HAP-1 (cell line): ENCODE results near the gene RAI1.

Experiments used
- DNase-seq, 2 experiments: peaks; one replicate each; pipeline ENCODE4 v3.0.0-alpha.2; 2016 to 2020; ENCODE audit warnings: low spot score in 2 of 2
- H3K27me3 ChIP-seq: fragments of 250-450 bp; sonication (Bioruptor Pico); 2 replicates; pipeline ENCODE4 v1.5.1; 2020; ENCODE audit warnings: low read depth, mild to moderate bottlenecking, moderate library complexity
- H3K36me3 ChIP-seq: fragments of 250-450 bp; sonication (Bioruptor Pico); replicated peaks from 2 replicates; pipeline ENCODE4 v1.5.1; 2020; ENCODE audit warnings: mild to moderate bottlenecking
- H3K4me1 ChIP-seq: fragments of 250-450 bp; sonication (Bioruptor Pico); 2 replicates; pipeline ENCODE4 v1.5.1; 2020; ENCODE audit warnings: mild to moderate bottlenecking
- H3K4me3 ChIP-seq: fragments of 250-450 bp; sonication (Bioruptor Pico); 2 replicates; pipeline ENCODE4 v1.5.1; 2020; ENCODE audit warnings: mild to moderate bottlenecking, moderate library complexity
- H3K9me3 ChIP-seq: fragments of 250-450 bp; sonication (Bioruptor Pico); 2 replicates; pipeline ENCODE4 v1.5.1; 2020; ENCODE audit warnings: mild to moderate bottlenecking, moderate library complexity
- in situ Hi-C: fragments of 300-500 bp; cut with MboI; formaldehyde crosslinking; loops from 3 replicates; pipeline ENCODE4 v1.14.3; 2020; ENCODE audit warnings: low sequenced_read_pairs, inconsistent platforms, mixed read lengths

The RAI1 gene

DNA sequence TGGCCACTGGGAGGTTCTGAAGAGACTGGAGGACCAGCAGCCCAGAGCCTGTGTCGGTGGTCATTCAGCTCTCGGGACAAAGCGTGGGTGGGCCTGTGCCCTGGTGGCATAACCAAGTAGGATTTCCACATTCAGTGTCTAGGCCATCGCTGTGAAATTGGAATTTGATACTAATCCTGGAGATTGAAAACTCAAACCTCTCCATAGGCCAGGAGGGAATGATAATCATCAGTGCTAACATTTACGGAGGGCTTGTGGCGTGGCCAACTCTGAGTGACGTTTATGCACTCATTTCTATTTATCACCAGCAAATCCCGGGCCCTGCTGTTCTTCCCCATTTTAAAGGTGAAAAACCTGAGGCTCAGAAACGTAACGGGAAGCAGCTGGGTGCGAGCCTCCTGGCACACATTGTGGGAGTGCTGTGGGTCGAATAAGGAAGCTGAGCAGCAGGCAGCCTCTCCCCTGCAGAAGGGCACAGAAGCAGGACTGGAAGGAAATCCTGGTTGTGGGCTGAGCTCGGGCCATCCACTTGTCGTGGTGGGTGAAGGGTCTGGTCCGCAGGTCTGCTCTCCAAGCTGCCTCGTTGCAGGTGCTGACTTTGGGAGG is 33.1 kb downstream of the RAI1 start:
- H3K27me3 ChIP-seq, result no peaks in the 10 kb centered on the region
- no peak for DNase-seq
- in situ Hi-C loops, result no loop called here

GRCh38 chr17:17714879-17715278 is 33.6 kb downstream of the RAI1 start:
- H3K36me3 ChIP-seq, result no peaks in the 10 kb centered on the region
- in situ Hi-C loops, result no loop called here
- no peaks in the 10 kb centered on the region for H3K27me3 ChIP-seq
- no peak overlapping the region for H3K4me3 ChIP-seq
- no peak for DNase-seq
- no peaks in the 10 kb centered on the region for H3K9me3 ChIP-seq
- 0 out of 2 replicates have a peak, but pooled peaks cover 2% of the 10 kb centered on the region for H3K4me1 ChIP-seq

More for the DNA sequence above, 33.1 kb downstream of the RAI1 start:
- H3K4me3 ChIP-seq, result no peak overlapping the region
- H3K9me3 ChIP-seq, result no peaks in the 10 kb centered on the region
- 0 out of 2 replicates have a peak, but pooled peaks cover 2% of the 10 kb centered on the region for H3K4me1 ChIP-seq
- no peaks in the 10 kb centered on the region for H3K36me3 ChIP-seq

DNA sequence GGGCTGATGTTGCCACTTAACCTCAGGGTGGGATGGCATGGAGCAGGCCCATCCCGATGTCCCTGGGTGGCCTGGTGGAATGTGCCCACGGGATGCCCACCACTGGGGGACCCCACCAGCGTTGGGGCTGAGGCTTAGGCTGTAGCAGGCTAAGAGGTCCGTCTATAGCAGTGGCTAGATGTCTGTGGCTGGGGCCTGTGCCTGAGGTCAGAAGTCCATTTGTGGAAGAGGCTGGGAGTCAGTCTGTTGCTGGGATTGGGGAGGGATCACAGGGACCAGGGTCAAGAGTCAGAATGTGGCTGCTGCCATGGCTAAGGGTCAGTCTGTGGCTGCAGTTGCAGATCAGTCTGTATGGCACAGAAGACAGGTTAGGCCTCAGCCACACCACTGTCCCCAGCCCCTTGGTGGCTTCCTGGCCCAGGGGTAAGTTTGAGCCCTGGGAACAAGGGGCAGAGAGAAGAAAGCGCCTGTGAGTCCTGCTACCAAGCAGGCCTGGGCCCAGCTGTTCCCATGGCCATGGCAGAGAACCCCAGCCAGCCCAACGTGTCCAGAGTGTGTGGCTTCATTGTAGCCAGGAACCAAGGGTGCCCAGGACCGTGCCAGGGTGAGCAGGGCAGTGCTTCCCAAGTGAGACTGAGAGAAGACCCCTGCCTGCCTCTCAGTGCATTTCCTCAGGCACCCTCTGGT is 35.7 kb downstream of the RAI1 start:
- Histone ChIP-seq H3K9me3 (no peaks in the 10 kb centered on the region), H3K27me3 (no peaks in the 10 kb centered on the region), H3K4me1 (no peaks in the 10 kb centered on the region), H3K4me3 (no peak overlapping the region), H3K36me3 (no peaks in the 10 kb centered on the region)
- in situ Hi-C loops, result no loop called here
- DNase-seq, result no peak

GRCh38 chr17:17718251-17718650 is 37.0 kb downstream of the RAI1 start:
- in situ Hi-C loops, result no loop called here
- no peaks in the 10 kb centered on the region for H3K9me3 ChIP-seq
- H3K4me3 ChIP-seq, result no peak overlapping the region
- no peaks in the 10 kb centered on the region for H3K27me3 ChIP-seq
- no peaks in the 10 kb centered on the region for H3K4me1 ChIP-seq
- H3K36me3 ChIP-seq, result no peaks in the 10 kb centered on the region
- no peak for DNase-seq

DNA sequence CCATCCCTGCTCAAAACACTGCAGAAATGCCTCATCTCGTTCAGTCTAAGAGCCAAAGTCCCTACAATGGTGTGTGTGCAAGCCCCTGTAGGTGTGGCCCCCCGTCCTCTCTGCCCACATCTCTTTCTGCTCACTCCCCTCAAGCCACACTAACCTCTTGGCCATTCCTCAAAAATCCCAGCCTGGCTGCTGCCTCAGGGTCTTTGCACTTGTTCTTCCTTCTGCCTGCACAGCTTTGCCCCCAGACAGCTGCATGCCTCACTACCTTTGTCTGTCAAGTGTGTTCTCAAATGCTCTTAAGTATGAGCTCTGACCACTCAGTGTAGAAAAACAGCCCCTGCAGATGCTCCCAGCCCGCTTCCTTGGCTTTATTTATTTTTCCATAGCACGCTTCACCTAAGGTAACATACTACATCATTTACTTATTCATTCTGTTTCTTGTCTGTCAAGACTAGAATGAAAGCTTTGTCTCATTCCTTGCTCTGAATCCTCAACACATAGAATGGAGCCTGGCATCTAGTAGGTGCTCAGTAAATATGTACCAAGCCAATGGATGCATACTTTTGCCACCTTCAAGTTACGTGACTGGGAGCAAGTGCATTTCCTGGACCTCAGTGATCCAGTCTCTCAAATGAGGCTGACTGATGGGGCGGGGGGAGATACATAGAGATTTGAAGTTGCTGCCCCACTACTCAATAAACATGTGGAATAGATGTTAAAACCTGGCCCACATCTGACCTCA is 38.1 kb downstream of the RAI1 start:
- Histone ChIP-seq H3K36me3 (no peaks in the 10 kb centered on the region), H3K4me1 (no peaks in the 10 kb centered on the region), H3K4me3 (no peak overlapping the region), H3K9me3 (no peaks in the 10 kb centered on the region), H3K27me3 (no peaks in the 10 kb centered on the region)
- DNase-seq, result no peak
- in situ Hi-C loops, result no loop called here

- Histone ChIP-seq H3K9me3 (no peaks in the 10 kb centered on the region), H3K4me1 (no peaks in the 10 kb centered on the region), H3K27me3 (no peaks in the 10 kb centered on the region), H3K4me3 (no peak overlapping the region), H3K36me3 (no peaks in the 10 kb centered on the region)
- no peak for DNase-seq
- in situ Hi-C loops, result no loop called here
Observed at GRCh38 chr17:17719966-17720543, 38.8 kb downstream of the RAI1 start.

- no peaks in the 10 kb centered on the region for H3K27me3 ChIP-seq
- in situ Hi-C loops, result no loop called here
- H3K9me3 ChIP-seq, result no peaks in the 10 kb centered on the region
- no peaks in the 10 kb centered on the region for H3K4me1 ChIP-seq
- no peaks in the 10 kb centered on the region for H3K36me3 ChIP-seq
- H3K4me3 ChIP-seq, result no peak overlapping the region
- DNase-seq, result no peak
Observed at GRCh38 chr17:17721140-17721668, 39.9 kb downstream of the RAI1 start.

- Histone ChIP-seq H3K27me3 (no peaks in the 10 kb centered on the region), H3K9me3 (no peaks in the 10 kb centered on the region), H3K4me3 (no peak overlapping the region), H3K4me1 (no peaks in the 10 kb centered on the region), H3K36me3 (no peaks in the 10 kb centered on the region; the same call in 1 of the 2 replicates)
- no peak for DNase-seq
- in situ Hi-C loops, result no loop called here
Observed at GRCh38 chr17:17722081-17722905, 41.0 kb downstream of the RAI1 start.

DNA sequence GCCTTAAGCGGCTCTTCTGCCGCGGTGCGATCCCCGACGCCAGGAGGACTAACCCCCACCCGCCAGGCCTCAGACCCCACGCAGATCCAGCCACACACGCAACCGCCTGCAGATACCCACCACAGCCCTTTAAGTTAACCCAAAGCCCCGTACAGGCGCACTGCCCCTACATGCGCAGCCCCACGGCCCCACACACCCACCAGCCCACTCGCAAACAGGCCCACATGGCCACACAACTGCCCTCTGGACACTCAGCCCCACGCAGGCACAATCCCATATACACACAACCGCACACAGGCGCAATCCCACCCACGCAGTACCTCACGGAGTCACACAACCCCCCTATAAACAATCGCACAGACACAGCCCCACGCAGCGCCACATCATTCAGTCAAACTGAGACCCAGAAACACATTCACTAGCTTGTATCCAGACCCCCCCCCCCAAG is 41.7 kb downstream of the RAI1 start:
- in situ Hi-C loops, result no loop called here
- Histone ChIP-seq H3K36me3 (no peaks in the 10 kb centered on the region; the same call in 1 of the 2 replicates), H3K4me1 (no peaks in the 10 kb centered on the region), H3K9me3 (no peaks in the 10 kb centered on the region), H3K4me3 (no peak overlapping the region), H3K27me3 (no peaks in the 10 kb centered on the region)
- DNase-seq, result no peak

GRCh38 chr17:17723354-17724261 is 42.4 kb downstream of the RAI1 start:
- Histone ChIP-seq H3K4me3 (no peak overlapping the region), H3K27me3 (no peaks in the 10 kb centered on the region), H3K4me1 (no peaks in the 10 kb centered on the region), H3K9me3 (no peaks in the 10 kb centered on the region), H3K36me3 (no peaks in the 10 kb centered on the region; the same call in 1 of the 2 replicates)
- in situ Hi-C loops, result no loop called here
- DNase-seq, result no peak

DNA sequence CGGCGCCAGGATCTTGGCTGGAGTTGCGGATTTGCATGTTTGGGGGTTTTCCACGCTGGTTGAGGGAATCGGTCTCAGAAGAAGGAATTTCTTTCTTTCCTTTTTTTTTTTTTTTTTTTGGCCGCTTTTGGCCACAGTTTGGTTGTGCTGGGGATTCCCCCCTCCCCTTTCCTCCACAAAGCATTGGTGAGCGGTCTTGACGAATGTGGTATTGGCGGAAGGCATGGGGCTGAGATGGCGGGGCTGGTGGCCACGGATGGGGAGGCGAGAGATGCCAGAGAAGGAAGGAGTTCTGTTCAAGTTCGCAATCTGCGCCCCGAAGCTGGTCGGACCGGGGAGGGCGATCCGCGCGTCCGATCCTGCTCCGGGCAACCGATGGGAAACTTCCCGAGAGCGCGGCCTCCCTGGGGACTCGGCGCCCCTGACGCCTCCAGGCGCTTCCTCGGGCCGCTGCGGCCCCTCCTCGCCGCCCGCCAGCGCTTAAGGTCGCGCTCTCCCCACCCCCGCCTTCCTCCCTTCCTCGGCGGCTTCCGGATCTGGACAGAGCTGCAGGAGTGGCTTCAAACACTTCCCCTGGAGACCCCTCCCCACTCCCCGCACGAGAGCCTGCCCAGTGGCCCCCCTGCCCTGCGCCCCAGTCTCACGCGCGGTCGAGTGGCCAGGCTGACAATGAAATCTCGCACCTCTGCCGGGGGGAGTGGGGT is 43.2 kb downstream of the RAI1 start:
- H3K9me3 ChIP-seq, result no peaks in the 10 kb centered on the region
- DNase-seq, result no peak
- H3K27me3 ChIP-seq, result no peaks in the 10 kb centered on the region
- no peak overlapping the region for H3K4me3 ChIP-seq
- no peaks in the 10 kb centered on the region; the same call in 1 of the 2 replicates for H3K36me3 ChIP-seq
- in situ Hi-C loops, result no loop called here
- no peaks in the 10 kb centered on the region for H3K4me1 ChIP-seq
